NB4 (cell line): ENCODE data around the gene CCDC152.

Experiments used
- MYC ChIP-seq: IDR thresholded peaks from 2 replicates; pipeline ENCODE4 v1.6.1; 2011; ENCODE audit warnings: low read depth, low read length
- POLR2A ChIP-seq: IDR thresholded peaks from 2 replicates; pipeline ENCODE4 v1.6.1; 2011; ENCODE audit warnings: mild to moderate bottlenecking; ENCODE audit not compliant: insufficient read length; ENCODE audit errors: extremely low read depth
- TF ChIP-seq, protein P1 (sequence below): IDR thresholded peaks from one replicate; pipeline ENCODE4 v1.5.1; 2012; ENCODE audit warnings: low read depth, low read length
- TF ChIP-seq, protein P2 (sequence below): IDR thresholded peaks from 2 replicates; pipeline ENCODE4 v1.6.1; 2011; ENCODE audit warnings: low read depth, low read length

DNA sequence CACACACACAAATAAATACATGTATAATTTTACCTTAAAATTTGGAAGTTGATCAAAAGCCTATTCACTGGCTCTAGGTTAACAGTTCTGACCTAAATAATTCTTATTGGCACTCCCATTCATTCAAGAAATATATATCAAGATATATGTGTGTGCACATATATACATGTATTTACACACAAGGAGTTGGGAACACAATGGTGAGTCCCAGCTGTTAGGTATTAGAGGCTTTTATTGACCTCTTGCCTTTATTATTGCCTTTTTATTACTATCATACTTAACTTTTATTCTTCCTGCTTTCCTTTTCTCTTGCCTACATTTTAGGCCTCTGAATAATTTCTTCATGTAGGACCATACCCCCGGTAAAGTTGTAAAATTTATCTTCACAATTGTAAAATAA, 25.0 kb downstream of the CCDC152 start:
- TF ChIP-seq, protein P1, sequence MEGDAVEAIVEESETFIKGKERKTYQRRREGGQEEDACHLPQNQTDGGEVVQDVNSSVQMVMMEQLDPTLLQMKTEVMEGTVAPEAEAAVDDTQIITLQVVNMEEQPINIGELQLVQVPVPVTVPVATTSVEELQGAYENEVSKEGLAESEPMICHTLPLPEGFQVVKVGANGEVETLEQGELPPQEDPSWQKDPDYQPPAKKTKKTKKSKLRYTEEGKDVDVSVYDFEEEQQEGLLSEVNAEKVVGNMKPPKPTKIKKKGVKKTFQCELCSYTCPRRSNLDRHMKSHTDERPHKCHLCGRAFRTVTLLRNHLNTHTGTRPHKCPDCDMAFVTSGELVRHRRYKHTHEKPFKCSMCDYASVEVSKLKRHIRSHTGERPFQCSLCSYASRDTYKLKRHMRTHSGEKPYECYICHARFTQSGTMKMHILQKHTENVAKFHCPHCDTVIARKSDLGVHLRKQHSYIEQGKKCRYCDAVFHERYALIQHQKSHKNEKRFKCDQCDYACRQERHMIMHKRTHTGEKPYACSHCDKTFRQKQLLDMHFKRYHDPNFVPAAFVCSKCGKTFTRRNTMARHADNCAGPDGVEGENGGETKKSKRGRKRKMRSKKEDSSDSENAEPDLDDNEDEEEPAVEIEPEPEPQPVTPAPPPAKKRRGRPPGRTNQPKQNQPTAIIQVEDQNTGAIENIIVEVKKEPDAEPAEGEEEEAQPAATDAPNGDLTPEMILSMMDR = no peak
- no peak for TF ChIP-seq POLR2A
- TF ChIP-seq, protein P2, sequence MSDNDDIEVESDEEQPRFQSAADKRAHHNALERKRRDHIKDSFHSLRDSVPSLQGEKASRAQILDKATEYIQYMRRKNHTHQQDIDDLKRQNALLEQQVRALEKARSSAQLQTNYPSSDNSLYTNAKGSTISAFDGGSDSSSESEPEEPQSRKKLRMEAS = no peak
- no peak for TF ChIP-seq MYC
